Measurements from ENCODE around the gene SERINC4.
A peak's percentile ranks its signal among the peaks of the same experiment; 100 is the strongest.
"Not testable (repeated sequence)": the region's sequence is repeated elsewhere in the genome, so short reads cannot be mapped to it uniquely, and the experiment has no call there.

SERINC4 gene

DNA sequence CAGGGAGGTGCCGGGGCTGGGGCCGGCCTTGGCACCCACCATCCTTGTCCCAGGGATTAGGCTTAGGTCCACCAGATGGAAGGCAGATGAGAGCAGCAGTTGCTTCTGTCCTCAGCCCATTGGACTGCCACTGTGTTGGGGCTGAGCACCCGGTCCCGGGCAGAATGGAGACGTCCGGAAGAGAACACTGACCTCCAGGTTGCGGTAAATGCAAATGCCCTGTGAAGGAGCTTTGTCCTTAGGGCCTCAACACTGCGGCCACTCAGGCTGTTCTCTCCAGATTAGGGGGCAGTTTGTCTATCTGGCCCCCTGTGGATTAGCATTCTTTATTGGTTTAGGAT is at the start of gene SERINC4:
SERINC4 (minus strand) TSS at position 276 of the 341 bp plus-strand sequence; CDS start at position 42, 234 bp downstream.
- H3K4me3 ChIP-seq (ENCODE audit: low read depth, low read length), result peak within 1 kb of the TSS; percentile 98
- no peak for DNase-seq (ENCODE audit: low read depth, low spot score)
- TF ChIP-seq, protein P1, sequence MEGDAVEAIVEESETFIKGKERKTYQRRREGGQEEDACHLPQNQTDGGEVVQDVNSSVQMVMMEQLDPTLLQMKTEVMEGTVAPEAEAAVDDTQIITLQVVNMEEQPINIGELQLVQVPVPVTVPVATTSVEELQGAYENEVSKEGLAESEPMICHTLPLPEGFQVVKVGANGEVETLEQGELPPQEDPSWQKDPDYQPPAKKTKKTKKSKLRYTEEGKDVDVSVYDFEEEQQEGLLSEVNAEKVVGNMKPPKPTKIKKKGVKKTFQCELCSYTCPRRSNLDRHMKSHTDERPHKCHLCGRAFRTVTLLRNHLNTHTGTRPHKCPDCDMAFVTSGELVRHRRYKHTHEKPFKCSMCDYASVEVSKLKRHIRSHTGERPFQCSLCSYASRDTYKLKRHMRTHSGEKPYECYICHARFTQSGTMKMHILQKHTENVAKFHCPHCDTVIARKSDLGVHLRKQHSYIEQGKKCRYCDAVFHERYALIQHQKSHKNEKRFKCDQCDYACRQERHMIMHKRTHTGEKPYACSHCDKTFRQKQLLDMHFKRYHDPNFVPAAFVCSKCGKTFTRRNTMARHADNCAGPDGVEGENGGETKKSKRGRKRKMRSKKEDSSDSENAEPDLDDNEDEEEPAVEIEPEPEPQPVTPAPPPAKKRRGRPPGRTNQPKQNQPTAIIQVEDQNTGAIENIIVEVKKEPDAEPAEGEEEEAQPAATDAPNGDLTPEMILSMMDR (IDR thresholded peaks at IDR 0.05; ENCODE audit: low read depth, low read length), result no peak
- in situ Hi-C loops (cut with HindIII; ENCODE audit: low sequenced_read_pairs), result no loop called here

DNA sequence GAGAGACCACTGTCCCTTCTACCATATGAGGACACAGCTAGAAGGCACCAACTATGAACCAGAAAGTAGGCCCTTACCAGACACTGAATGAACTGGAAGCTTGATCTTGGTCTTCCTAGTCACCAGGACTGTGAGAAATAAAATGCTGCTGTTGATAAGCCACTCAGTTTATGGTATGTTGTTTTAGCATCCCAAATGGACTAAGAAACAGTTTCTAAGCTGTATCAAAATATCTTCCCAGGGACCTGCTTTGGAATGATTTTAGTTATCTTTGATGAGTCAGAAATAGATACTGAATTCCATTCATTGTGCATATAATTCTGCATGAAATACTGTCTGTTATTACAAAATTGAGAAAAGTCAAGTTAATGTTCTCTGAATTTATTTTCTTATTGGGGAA is 45.4 kb upstream of the SERINC4 start:
- DNase-seq (ENCODE audit: low read depth, low spot score), result no peak
- TF ChIP-seq, protein P1 (IDR thresholded peaks at IDR 0.05; ENCODE audit: low read depth, low read length), result no peak
- no peak overlapping the region for H3K4me3 ChIP-seq (ENCODE audit: low read depth, low read length)
- in situ Hi-C loops (cut with HindIII; ENCODE audit: low sequenced_read_pairs), result no loop called here

DNA sequence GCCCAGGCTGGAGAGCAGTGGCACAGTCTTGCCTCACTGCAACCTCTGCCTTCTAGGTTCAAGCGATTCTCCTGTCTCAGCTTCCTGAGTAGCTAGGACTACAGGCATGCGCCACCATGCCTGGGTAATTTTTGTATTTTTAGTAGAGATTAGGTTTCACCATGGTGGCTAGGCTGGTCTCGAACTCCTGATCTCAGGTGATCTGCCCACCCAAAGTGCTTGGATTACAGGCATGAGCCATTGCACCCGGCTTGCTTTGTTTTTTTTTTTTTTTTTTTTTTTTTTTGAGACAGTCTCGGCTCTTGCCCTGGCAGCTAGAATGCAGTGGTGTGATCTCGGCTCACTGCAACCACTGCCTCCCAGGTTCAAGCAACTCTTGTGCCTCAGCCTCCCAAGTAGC is 32.5 kb upstream of the SERINC4 start:
- H3K4me3 ChIP-seq (ENCODE audit: low read depth, low read length); in situ Hi-C loops (cut with HindIII; ENCODE audit: low sequenced_read_pairs); DNase-seq (ENCODE audit: low read depth, low spot score): not testable (repeated sequence)

DNA sequence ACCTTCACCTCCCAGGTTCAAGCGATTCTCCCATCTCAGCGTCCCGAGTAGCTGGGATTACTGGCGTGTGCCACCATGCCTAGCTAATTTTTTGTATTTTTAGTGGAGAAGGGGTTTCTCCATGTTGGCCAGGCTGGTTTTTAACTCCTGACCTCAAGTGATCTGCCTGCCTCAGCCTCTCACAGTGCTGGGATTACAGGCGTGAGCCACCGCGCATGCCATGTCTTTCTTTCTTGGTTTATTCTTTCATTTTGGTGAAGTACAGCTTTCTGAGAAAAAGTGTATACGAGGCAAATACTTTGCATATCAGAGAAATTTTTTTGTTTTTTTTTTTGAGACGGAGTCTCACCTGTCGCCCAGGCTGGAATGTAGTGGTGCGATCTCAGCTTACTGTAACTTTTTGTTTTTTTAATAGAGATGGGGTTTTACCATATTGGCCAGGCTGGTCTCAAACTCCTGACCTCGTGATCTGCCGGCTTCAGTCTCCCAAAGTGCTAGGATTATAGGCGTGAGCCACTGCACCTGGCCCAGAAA is 31.6 kb upstream of the SERINC4 start:
- H3K4me3 ChIP-seq (ENCODE audit: low read depth, low read length); DNase-seq (ENCODE audit: low read depth, low spot score); in situ Hi-C loops (cut with HindIII; ENCODE audit: low sequenced_read_pairs): not testable (repeated sequence)

DNA sequence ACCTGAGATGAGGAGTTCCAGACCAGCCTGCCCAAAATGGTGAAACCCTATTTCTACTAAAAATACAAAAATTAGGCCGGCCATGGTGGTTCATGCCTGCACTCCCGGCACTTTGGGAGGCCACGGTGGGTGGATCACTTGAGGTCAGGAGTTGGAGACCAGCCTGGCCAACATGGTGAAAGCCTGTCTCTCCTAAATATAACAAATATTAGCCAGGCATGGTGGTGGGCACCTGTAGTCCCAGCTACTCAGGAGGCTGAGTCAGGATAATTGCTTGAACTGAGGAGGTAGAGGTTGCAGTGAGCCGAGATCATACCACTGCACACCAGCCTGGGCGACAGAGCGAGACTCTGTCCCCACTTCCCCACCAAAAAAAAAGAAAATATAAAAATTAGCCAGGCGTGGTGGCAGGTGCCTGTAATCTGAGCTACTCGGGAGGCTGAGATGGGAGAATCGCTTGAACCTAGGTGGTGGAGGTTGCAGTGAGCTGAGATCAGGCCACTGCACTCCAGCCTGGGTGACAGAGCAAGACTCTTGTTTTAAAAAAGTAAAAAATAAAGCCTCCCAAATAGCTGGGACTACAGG is 30.8 kb upstream of the SERINC4 start:
- DNase-seq (ENCODE audit: low read depth, low spot score); in situ Hi-C loops (cut with HindIII; ENCODE audit: low sequenced_read_pairs); H3K4me3 ChIP-seq (ENCODE audit: low read depth, low read length): not testable (repeated sequence)

DNA sequence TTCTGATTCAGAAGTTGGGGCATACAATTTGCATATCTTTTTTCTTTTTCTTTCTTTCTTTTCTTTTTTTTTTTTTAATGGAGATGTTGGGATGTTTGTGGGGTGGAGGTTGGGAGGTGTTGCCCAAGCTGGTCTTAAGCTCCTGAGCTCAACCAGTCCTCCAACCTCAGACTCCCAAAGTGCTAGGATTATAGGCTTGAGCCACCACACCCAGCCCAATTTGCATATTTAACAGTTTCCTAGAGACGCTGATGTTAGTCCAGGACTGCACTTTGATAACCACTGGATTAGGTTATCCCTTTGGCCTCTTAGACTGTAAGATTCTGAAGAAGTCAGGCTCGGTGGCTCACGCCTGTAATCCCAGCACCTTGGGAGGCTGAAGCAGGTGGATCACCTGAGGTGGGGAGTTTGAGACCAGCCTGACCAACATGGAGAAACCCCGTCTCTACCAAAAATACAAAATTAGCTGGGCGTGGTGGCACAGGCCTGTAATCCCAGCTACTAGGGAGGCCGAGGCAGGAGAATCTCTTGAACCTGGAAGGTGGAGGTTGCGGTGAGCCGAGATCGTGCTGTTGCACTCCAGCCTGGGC is 30.0 kb upstream of the SERINC4 start:
- DNase-seq (ENCODE audit: low read depth, low spot score); H3K4me3 ChIP-seq (ENCODE audit: low read depth, low read length); in situ Hi-C loops (cut with HindIII; ENCODE audit: low sequenced_read_pairs): not testable (repeated sequence)

DNA sequence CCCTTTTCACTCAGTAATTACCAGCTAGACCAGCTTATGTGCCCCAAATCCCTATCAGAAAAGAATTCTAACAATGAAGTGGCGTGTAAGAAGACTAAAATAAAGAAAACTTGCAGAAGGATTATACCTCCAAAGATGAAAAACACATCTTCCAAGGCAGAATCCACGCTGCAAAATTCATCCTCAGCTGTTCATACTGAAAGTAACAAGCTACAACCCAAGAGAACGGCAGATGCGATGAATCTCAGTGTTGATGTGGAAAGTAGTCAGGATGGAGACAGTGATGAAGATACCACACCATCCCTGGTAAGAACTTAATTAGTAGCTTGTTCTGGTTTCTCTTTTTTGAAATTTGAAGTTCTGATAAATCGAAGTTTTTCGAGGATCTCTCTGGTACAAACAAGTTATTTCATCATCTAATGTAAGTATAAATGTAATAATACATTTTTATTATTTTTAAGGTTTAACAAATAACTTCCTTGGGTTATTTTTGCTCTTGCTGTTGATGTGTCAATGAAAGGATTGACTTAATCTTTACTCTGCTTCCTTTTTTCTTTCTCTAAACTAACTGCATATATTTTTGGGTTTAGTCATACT is 28.1 kb upstream of the SERINC4 start:
- in situ Hi-C loops (cut with HindIII; ENCODE audit: low sequenced_read_pairs), result no loop called here
- TF ChIP-seq, protein P1 (IDR thresholded peaks at IDR 0.05; ENCODE audit: low read depth, low read length), result no peak
- no peak overlapping the region for H3K4me3 ChIP-seq (ENCODE audit: low read depth, low read length)
- no peak for DNase-seq (ENCODE audit: low read depth, low spot score)

DNA sequence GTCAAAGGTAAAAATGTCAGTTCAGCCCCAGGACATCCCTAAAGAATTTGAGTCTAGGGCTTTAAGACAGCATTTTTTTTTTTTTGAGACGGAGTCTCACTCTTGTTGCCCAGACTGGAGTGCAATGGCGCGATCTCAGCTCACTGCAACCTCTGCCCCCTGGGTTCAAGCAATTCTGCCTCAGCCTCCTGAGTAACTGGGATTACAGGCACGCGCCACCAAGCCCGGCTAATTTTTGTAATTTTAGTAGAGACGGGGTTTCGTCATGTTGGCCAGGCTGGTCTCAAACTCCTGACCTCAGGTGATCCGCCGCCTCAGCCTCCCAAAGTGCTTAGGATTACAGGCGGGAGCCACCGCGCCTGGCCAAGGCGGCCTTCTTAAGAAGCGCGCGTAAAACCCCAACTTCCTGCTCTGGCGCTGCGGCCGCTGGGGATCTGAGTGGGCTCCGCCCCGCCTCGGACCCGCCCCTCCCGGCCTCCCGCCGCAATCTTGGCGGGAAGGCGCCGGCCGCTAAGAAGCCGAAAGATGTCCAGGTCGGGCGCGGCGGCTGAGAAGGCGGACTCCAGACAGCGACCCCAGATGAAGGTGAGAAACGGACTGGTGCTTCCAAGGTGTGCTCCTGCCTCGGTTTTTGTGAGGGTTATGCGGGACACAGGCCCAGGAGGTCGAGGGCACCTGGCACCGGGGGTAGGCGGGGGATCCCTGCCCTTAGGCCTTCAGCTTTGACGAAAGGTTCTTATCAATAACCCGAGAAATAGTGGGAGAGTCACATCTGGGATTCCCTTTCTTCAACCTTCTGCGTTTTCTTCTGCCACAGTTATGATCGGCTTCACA is 26.7 kb upstream of the SERINC4 start, which contains the start of gene WDR76:
WDR76 (plus strand) TSS at position 495 of the 834 bp plus-strand sequence; CDS start at position 526, 31 bp downstream.
- in situ Hi-C loops (cut with HindIII; ENCODE audit: low sequenced_read_pairs), result no loop called here
- peak within 1 kb of the TSS; percentile 58 for H3K4me3 ChIP-seq (ENCODE audit: low read depth, low read length)
- TF ChIP-seq, protein P1 (IDR thresholded peaks at IDR 0.05; ENCODE audit: low read depth, low read length), result no peak
- peak; percentile 87 for DNase-seq (ENCODE audit: low read depth, low spot score)
